Measurements from ENCODE around the gene TIMM10.

Gene TIMM10

GRCh38 chr11:57530596-57531507, at the start of gene TIMM10:
TSS of gene TIMM10 (minus strand) at chr11:57530754. CDS start at chr11:57530189, 565 bp downstream.
- DNase-seq, result peak; percentile 88
- peak; percentile 99 for ATAC-seq

- no peak for DNase-seq
- ATAC-seq, result no peak
Observed at GRCh38 chr11:57574061-57574460, 43.5 kb upstream of the TIMM10 start.

GRCh38 chr11:57571606-57572005, 41.1 kb upstream of the TIMM10 start:
- ATAC-seq, result no peak
- no peak for DNase-seq

GRCh38 chr11:57568330-57568766, 37.8 kb upstream of the TIMM10 start:
- DNase-seq (peak; percentile 94), ATAC-seq (peak; percentile 11)

GRCh38 chr11:57567515-57568329, 37.2 kb upstream of the TIMM10 start, which contains the start of gene UBE2L6:
TSS of gene UBE2L6 (minus strand) at chr11:57567672. CDS start at chr11:57567611, 61 bp downstream.
- ATAC-seq, result peak; percentile 87
- DNase-seq, result peak; percentile 77

GRCh38 chr11:57566905-57567514, 36.5 kb upstream of the TIMM10 start:
- ATAC-seq (no peak), DNase-seq (no peak)

GRCh38 chr11:57566005-57566904, 35.7 kb upstream of the TIMM10 start:
- peak; percentile 20 for DNase-seq
- ATAC-seq, result peak; percentile 49

- ATAC-seq, result no peak
Observed at GRCh38 chr11:57562596-57562995, 32.0 kb upstream of the TIMM10 start.

GRCh38 chr11:57560146-57560545, 29.6 kb upstream of the TIMM10 start:
- DNase-seq (no peak), ATAC-seq (no peak)

More at GRCh38 chr11:57562596-57562995, 32.0 kb upstream of the TIMM10 start:
- DNase-seq, result no peak

GRCh38 chr11:57556041-57556440, 25.5 kb upstream of the TIMM10 start:
- no peak for DNase-seq
- peak; percentile 19 for ATAC-seq

GRCh38 chr11:57555393-57555792, 24.8 kb upstream of the TIMM10 start:
- ATAC-seq (no peak), DNase-seq (no peak)

- no peak for ATAC-seq
- DNase-seq, result no peak
Observed at GRCh38 chr11:57552479-57552878, 21.9 kb upstream of the TIMM10 start.

GRCh38 chr11:57551941-57552340, 21.4 kb upstream of the TIMM10 start:
- no peak for ATAC-seq
- DNase-seq, result no peak

- DNase-seq, result no peak
- no peak for ATAC-seq
Observed at GRCh38 chr11:57549983-57550382, 19.4 kb upstream of the TIMM10 start.

- ATAC-seq (peak; percentile 80), DNase-seq (peak; percentile 32)
Observed at GRCh38 chr11:57547854-57548377, 17.4 kb upstream of the TIMM10 start.

GRCh38 chr11:57546869-57547475, 16.4 kb upstream of the TIMM10 start:
- ATAC-seq, result peak; percentile 16

GRCh38 chr11:57546451-57546850, 15.9 kb upstream of the TIMM10 start:
- ATAC-seq (no peak), DNase-seq (no peak)

More at GRCh38 chr11:57546869-57547475, 16.4 kb upstream of the TIMM10 start:
- no peak for DNase-seq

GRCh38 chr11:57545883-57546282, 15.3 kb upstream of the TIMM10 start:
- no peak for ATAC-seq
- DNase-seq, result no peak

- DNase-seq (no peak), ATAC-seq (no peak)
Observed at GRCh38 chr11:57544566-57544965, 14.0 kb upstream of the TIMM10 start.

- ATAC-seq, result no peak
- no peak for DNase-seq
Observed at GRCh38 chr11:57543593-57543992, 13.0 kb upstream of the TIMM10 start.

Data from stimulated activated naive CD8-positive, alpha-beta T cell treated with anti-CD3 and anti-CD28 coated beads, Interleukin-15, Interleukin-2, amounts not matched to agents 100 U/mL and 50 U/mL, for 24 hours (primary cell).